GM12864 (cell line): ENCODE results near the gene NUP210.

ENCODE experiments used
- DNase-seq: peaks from one replicate; pipeline ENCODE4 v3.0.0-alpha.2; 2011; ENCODE audit warnings: low read depth
- H3K4me3 ChIP-seq: 2 replicates; pipeline ENCODE4 v1.5.1; 2011; ENCODE audit warnings: mild to moderate bottlenecking, low read depth, low read length, control low read depth
- TF ChIP-seq, protein P1 (sequence below): IDR thresholded peaks from 2 replicates; pipeline ENCODE4 v1.5.1; 2011; ENCODE audit warnings: low read depth, mild to moderate bottlenecking, moderate library complexity, low read length, control low read depth, inconsistent platforms; ENCODE audit errors: missing control alignments

NUP210 gene

DNA sequence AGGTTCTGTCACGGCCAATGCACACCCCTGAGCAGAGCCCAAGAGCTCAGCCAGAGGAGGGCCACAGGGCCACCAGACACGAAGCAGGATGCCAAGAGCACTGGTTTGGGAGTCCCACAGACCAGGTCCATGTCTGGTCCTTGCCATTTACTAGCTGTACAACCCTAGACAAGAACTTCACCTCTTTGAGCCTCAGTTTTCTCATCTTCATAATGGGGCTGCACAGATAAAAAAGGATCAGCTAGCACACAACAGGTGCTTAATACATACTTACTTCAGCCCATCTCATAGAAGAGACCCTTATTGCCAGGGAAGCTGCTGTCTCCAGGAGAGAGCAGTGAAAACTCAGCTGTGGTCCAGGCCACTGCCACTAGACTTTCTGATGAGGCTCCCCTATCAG, 152.0 kb downstream of the NUP210 start:
- no peak for DNase-seq
- TF ChIP-seq, protein P1, sequence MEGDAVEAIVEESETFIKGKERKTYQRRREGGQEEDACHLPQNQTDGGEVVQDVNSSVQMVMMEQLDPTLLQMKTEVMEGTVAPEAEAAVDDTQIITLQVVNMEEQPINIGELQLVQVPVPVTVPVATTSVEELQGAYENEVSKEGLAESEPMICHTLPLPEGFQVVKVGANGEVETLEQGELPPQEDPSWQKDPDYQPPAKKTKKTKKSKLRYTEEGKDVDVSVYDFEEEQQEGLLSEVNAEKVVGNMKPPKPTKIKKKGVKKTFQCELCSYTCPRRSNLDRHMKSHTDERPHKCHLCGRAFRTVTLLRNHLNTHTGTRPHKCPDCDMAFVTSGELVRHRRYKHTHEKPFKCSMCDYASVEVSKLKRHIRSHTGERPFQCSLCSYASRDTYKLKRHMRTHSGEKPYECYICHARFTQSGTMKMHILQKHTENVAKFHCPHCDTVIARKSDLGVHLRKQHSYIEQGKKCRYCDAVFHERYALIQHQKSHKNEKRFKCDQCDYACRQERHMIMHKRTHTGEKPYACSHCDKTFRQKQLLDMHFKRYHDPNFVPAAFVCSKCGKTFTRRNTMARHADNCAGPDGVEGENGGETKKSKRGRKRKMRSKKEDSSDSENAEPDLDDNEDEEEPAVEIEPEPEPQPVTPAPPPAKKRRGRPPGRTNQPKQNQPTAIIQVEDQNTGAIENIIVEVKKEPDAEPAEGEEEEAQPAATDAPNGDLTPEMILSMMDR: no peak
- no peak overlapping the region for H3K4me3 ChIP-seq

DNA sequence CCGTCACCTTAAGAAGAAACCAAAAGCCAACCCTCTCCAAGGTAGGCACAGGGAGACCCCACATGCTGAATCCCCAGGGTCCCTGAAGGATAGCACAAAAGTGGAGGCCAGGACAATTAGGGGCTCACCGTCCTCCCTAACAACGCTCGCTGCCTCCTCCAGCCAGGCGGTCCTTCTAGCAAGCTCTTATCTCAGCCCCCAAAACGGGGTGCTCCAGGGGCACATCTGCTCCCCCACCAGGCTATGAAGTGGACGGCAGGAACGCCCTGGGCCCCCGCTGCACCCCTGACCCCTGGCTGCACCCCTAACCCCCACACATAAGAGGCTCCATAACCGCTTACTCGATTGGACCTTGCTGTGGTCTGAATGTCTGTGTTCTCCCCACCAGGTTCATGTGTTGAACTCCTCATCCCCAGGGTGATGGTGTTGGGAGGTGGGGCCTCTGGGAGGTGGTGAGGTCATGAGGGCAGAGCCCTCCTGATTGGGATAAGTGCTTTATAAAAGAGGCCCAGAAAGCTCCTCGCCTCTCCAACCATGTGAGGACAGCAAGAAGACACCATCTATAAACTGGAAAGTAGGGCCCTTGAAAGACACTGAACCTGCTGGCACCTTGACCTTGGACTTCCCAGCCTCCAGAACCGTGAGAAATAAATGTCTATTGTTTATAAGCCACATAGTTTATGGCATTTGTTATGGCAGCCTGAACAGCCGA, 153.3 kb downstream of the NUP210 start:
- TF ChIP-seq, protein P1: no peak
- no peak for DNase-seq
- H3K4me3 ChIP-seq: no peak overlapping the region
